NB4 (cell line): ENCODE data around the gene YTHDC1.
"Not testable (repeated sequence)": the region's sequence is repeated elsewhere in the genome, so short reads cannot be mapped to it uniquely, and the experiment has no call there.

Experiments
- DNase-seq: peaks from one replicate; pipeline ENCODE4 v3.0.0; 2010; ENCODE audit warnings: low read depth
- H3K4me3 ChIP-seq: one replicate; pipeline ENCODE4 v1.5.1; 2011; ENCODE audit warnings: mild to moderate bottlenecking, low read depth, low read length, moderate library complexity
- CTCF ChIP-seq: IDR thresholded peaks from one replicate; pipeline ENCODE4 v1.5.1; 2012; ENCODE audit warnings: low read depth, low read length
- MAX ChIP-seq: IDR thresholded peaks from 2 replicates; pipeline ENCODE4 v1.6.1; 2011; ENCODE audit warnings: low read depth, low read length
- MYC ChIP-seq: IDR thresholded peaks from 2 replicates; pipeline ENCODE4 v1.6.1; 2011; ENCODE audit warnings: low read depth, low read length
- POLR2A ChIP-seq: IDR thresholded peaks from 2 replicates; pipeline ENCODE4 v1.6.1; 2011; ENCODE audit warnings: mild to moderate bottlenecking; ENCODE audit not compliant: insufficient read length; ENCODE audit errors: extremely low read depth

The YTHDC1 gene

GRCh38 chr4:68297137-68297536, 52.8 kb downstream of the YTHDC1 start:
- H3K4me3 ChIP-seq: no peak overlapping the region
- no peak for DNase-seq
- TF ChIP-seq MYC (no peak), CTCF (no peak), MAX (no peak), POLR2A (no peak)

- TF ChIP-seq POLR2A (no peak), MAX (no peak), CTCF (no peak), MYC (no peak)
- no peak for DNase-seq
- no peak overlapping the region for H3K4me3 ChIP-seq
These were observed 58.6 kb downstream of the YTHDC1 start for GRCh38 chr4:68291256-68291655.

- TF ChIP-seq MAX (no peak), POLR2A (no peak), MYC (no peak), CTCF (no peak)
- no peak overlapping the region for H3K4me3 ChIP-seq
- DNase-seq: no peak
These were observed 61.5 kb downstream of the YTHDC1 start for GRCh38 chr4:68288393-68288740.

GRCh38 chr4:68287704-68288392, 62.0 kb downstream of the YTHDC1 start:
- H3K4me3 ChIP-seq: no peak overlapping the region
- TF ChIP-seq POLR2A (no peak), MAX (no peak), CTCF (no peak), MYC (no peak)
- DNase-seq: no peak

GRCh38 chr4:68283714-68284113, 66.2 kb downstream of the YTHDC1 start:
- H3K4me3 ChIP-seq: no peak overlapping the region
- no peak for TF ChIP-seq MAX
- TF ChIP-seq CTCF: no peak
- no peak for TF ChIP-seq POLR2A
- TF ChIP-seq MYC: no peak
- no peak for DNase-seq

- no peak for TF ChIP-seq MYC
- no peak for TF ChIP-seq MAX
- TF ChIP-seq POLR2A: no peak
- TF ChIP-seq CTCF: no peak
- H3K4me3 ChIP-seq: no peak overlapping the region
- no peak for DNase-seq
These were observed 66.8 kb downstream of the YTHDC1 start for GRCh38 chr4:68283095-68283494.

- H3K4me3 ChIP-seq, DNase-seq: not testable (repeated sequence)
These were observed 67.8 kb downstream of the YTHDC1 start for GRCh38 chr4:68281796-68282740.
